GM06990 (cell line): ENCODE measurements around the gene TMEM94.

ENCODE experiments used
- DNase-seq: peaks from one replicate; pipeline ENCODE4 v3.0.0-alpha.2; 2011; ENCODE audit not compliant: insufficient read length; ENCODE audit errors: extremely low read depth
- H3K27me3 ChIP-seq: replicated peaks from 2 replicates; pipeline ENCODE4 v1.6.0; 2011; ENCODE audit warnings: low read length; ENCODE audit not compliant: control insufficient read depth, insufficient read depth
- H3K36me3 ChIP-seq: 2 replicates; pipeline ENCODE4 v1.5.1; 2011; ENCODE audit warnings: low read length; ENCODE audit not compliant: control insufficient read depth, insufficient read depth
- H3K4me3 ChIP-seq: replicated peaks from 2 replicates; pipeline ENCODE4 v1.5.1; 2011; ENCODE audit warnings: low read depth, mild to moderate bottlenecking, control low read depth, low read length
- TF ChIP-seq, protein P1 (sequence below): IDR thresholded peaks from 2 replicates; pipeline ENCODE4 v1.5.1; 2011; ENCODE audit warnings: low read length, control low read depth, mild to moderate bottlenecking, inconsistent platforms; ENCODE audit not compliant: insufficient read depth, poor library complexity, severe bottlenecking

Gene TMEM94

DNA sequence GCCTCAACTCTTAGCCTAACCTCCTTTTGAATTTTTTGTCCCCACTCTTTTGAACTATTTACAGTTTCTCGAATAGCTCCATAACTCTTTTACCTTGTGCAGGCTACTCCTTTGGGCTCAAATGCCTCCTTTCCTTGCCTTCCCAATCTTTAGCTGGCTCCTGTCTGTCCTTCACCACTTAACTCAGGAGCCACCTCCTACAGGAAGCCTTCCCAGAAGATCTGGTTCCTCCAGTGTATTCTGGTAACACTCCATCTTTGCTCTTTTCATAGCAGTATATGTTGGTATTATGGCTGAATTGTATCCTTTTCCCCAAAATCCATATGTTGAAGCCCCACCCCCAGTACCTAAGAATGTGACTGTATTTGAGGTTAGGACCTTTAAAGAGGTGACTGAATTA is 41.9 kb upstream of the TMEM94 start:
- no peaks in the 10 kb centered on the region for H3K27me3 ChIP-seq
- no peak for DNase-seq
- no peak overlapping the region for H3K4me3 ChIP-seq
- TF ChIP-seq, protein P1, sequence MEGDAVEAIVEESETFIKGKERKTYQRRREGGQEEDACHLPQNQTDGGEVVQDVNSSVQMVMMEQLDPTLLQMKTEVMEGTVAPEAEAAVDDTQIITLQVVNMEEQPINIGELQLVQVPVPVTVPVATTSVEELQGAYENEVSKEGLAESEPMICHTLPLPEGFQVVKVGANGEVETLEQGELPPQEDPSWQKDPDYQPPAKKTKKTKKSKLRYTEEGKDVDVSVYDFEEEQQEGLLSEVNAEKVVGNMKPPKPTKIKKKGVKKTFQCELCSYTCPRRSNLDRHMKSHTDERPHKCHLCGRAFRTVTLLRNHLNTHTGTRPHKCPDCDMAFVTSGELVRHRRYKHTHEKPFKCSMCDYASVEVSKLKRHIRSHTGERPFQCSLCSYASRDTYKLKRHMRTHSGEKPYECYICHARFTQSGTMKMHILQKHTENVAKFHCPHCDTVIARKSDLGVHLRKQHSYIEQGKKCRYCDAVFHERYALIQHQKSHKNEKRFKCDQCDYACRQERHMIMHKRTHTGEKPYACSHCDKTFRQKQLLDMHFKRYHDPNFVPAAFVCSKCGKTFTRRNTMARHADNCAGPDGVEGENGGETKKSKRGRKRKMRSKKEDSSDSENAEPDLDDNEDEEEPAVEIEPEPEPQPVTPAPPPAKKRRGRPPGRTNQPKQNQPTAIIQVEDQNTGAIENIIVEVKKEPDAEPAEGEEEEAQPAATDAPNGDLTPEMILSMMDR = no peak
- H3K36me3 ChIP-seq = no peaks in the 10 kb centered on the region

DNA sequence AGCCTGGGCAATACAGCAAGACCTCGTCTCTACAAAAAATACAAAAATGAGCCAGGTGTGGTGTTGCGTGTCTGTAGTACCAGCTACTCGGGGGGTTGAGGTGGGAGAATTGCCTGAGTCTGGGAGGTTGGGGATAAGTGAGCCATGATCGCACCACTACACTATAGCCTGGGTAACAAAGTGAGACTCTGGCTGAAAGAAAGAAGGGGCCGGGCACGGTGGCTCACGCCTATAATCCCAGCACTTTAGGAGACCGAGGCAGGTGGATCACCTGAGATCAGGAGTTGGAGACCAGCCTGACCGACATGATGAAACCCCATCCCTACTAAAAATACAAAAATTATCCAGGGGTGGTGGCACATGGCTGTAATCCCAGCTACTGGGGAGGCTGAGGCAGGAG is 40.4 kb upstream of the TMEM94 start:
- TF ChIP-seq, protein P1 = no peak
- no peak for DNase-seq
- H3K4me3 ChIP-seq = no peak overlapping the region

DNA sequence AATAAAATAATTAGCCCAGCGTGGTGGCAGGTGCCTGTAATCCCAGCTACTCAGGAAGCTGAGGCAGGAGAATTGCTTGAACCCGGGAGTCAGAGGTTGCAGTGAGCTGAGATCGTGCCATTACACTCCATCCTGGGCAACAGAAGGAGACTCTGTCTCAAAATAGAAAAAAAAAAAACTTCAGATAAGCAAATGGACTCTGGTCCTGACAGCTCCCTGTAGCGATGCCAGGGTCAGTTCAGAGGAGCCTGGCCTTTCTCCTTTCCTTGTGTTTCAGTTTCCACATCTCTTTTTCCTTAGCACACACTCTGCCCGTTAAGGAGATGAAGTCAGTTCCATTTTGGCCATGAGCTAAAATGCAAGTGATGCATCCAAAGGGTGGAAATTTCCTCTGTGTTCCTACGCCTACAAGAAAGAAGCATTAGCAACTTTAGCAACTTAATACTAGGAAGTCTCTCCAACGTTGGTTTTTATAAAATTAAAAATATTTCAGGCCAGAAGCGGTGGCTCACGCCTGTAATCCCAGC is 39.3 kb upstream of the TMEM94 start:
- H3K27me3 ChIP-seq = no peaks in the 10 kb centered on the region
- no peaks in the 10 kb centered on the region for H3K36me3 ChIP-seq
- no peak overlapping the region for H3K4me3 ChIP-seq
- DNase-seq = no peak
- TF ChIP-seq, protein P1 = no peak

More for the DNA sequence above, 40.4 kb upstream of the TMEM94 start:
- H3K27me3 ChIP-seq = no peaks in the 10 kb centered on the region
- no peaks in the 10 kb centered on the region for H3K36me3 ChIP-seq

DNA sequence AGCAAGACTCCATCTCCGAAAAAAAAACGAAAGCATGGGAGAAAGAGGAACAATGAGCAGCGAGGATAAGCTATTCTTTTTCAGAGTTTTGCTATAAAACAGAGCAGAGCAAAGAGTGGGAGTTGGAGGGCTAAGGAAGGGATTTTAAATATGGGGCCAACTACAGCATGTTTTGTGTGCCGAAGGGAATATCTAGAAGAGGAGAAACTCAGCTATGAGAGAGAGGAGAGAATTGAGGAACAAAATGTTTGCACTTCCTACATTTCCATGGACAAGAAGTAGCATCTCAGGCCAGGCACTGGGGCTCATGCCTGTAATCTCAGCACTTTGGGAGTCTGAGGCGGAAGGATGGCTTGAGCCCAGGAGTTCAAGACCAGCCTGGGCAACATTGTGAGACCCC is 37.9 kb upstream of the TMEM94 start:
- Histone ChIP-seq H3K36me3 (no peaks in the 10 kb centered on the region), H3K4me3 (no peak overlapping the region), H3K27me3 (no peaks in the 10 kb centered on the region)
- TF ChIP-seq, protein P1 = no peak
- no peak for DNase-seq

DNA sequence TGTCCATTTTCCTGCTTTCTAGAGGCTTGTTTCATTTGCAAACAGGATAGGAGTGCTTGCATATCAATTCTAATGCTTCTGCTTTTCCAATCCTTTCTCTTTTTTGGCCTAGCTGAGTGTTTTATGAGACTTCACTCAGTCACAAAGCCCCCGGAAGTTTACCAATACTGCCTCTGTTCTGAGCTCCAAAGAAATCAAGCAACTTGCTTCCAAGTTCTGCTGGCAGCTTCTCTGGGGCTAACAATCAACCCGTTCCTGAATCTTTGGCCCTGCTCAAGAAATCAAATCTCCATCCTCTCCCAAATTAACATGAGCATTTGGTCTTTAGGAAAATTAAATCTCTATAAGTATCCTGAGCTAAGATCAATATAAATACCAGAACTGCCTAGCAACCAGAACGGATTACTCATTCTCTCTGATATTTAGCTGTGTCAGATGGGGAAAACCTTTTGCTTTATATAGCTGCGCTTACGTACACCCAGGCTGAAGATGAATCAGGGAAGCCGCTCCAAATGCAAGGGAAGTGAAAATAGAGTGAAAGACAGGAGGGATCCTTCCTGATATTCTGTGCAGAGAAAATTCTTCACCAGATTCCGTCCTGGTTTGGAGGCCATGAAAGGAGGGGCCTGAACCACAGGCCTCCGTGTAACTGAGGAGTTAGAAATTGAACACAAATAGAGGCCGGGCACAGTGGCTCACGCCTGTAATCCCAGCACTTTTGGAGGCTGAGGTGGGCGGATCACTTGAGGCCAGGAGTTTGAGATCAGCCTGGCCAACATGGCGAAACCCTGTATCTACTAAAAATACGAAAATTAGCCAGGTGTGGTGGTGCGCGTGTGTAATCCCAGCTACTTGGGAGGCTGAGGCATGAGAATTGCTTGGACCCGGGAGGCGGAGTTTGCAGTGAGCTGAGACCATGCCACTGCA is 27.6 kb upstream of the TMEM94 start:
- DNase-seq = no peak
- no peaks in the 10 kb centered on the region for H3K27me3 ChIP-seq
- no peak overlapping the region for H3K4me3 ChIP-seq
- TF ChIP-seq, protein P1 = no peak
- no peaks in the 10 kb centered on the region for H3K36me3 ChIP-seq
